ENCODE data around the gene CLMN. TPM values are rescaled to one million over a fixed set of nuclear protein-coding genes. Genes with fewer than 3 reads are reported as not detected.

The CLMN gene
- total and polyA plus RNA-seq, 9 of the 15 experiments (the other 6 are each of a cell fraction or from before 2014, with no cell fraction given): 0.01 to 0.18 (median 0.07) TPM; not detected in 4

DNA sequence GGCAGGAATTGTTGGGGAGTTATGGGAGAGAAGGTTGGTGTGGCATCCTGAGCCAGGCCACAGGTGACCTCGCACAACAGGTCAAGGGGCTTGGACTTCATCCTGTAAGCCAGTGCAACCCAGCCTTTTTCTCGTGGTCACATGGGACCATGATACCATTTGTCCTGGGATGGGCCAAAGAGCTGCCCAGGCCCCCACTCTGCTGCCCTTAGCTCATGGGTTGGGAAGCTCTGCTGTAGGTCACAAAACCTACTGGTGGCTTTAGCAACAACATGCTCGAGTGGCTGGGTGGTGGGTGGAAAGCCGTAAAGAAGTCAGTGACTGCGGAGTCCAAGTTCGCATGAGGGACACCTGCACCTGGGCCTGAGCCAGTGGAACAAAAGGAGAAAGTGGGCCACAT is 4.6 kb downstream of the CLMN start:
- H3K79me2 ChIP-seq (ENCODE audit: control insufficient read depth, insufficient read depth, low read length): no peaks in the 10 kb centered on the region
- H3K36me3 ChIP-seq (ENCODE audit: control insufficient read depth, insufficient read depth, low read length): no peaks in the 10 kb centered on the region
- in situ Hi-C loops (cut with MboI) (no loop called here), intact Hi-C loops (cut with micrococcal nuclease) (no loop called here)
- H3K9ac ChIP-seq (ENCODE audit: insufficient read depth in 1 of 2, low read depth in 2 of 2, low read length in 2 of 2): no peak overlapping the region
- no peak overlapping the region for H3K27ac ChIP-seq (ENCODE audit: extremely low read depth, low read depth, low read length)
- FAIRE-seq (no peak), DNase-seq (ENCODE audit: extremely low read depth in 1 of 4, low spot score in 3 of 4) (no peak), ATAC-seq (no peak)
- ChIA-PET POLR2A (no interaction called here), CTCF (ENCODE audit: low intra/inter-chr PET ratio) (no interaction called here)
- no peak overlapping the region for H3K4me2 ChIP-seq (ENCODE audit: insufficient read depth, low read length)
- H2AFZ ChIP-seq (ENCODE audit: low read depth, low read length): no peak overlapping the region
- no peaks in the 10 kb centered on the region for H3K9me1 ChIP-seq (ENCODE audit: control insufficient read depth, insufficient read depth, low read length)
- H4K20me1 ChIP-seq (replicated peaks; ENCODE audit: control insufficient read depth, insufficient read depth, low read length): no peaks in the 10 kb centered on the region
- H3K4me3 ChIP-seq: no peak overlapping the region
- H3K4me1 ChIP-seq (replicated peaks in 1 of 2; ENCODE audit: control insufficient read depth in 2 of 2, insufficient read depth in 2 of 2, low read length in 2 of 2): peaks cover 0 to 10% of the 10 kb centered on the region in 2 experiments; a peak in 2 of 5 replicates
- no peaks in the 10 kb centered on the region for H3K9me3 ChIP-seq (replicated peaks; ENCODE audit: control insufficient read depth, insufficient read depth, low read depth, low read length)
- TF ChIP-seq ZNF445 (CRISPR knock-in tag; IDR thresholded peaks at IDR 0.05; ENCODE audit: low read depth) (no peak), ZNF707 (CRISPR knock-in tag; conservative IDR thresholded peaks at IDR 0.05) (no peak), KAT2B (IDR thresholded peaks at IDR 0.05; ENCODE audit: low read depth, low read length) (no peak), RFX1 (IDR thresholded peaks at IDR 0.05) (no peak), CHD1 (IDR thresholded peaks at IDR 0.05; ENCODE audit: low read length) (no peak), ARNT (IDR thresholded peaks at IDR 0.05) (no peak), IRF2 (CRISPR knock-in tag; IDR thresholded peaks at IDR 0.05) (no peak), ARID1B (IDR thresholded peaks at IDR 0.05) (no peak), SIRT6 (IDR thresholded peaks at IDR 0.05; ENCODE audit: low read depth, low read length) (no peak), PYGO2 (tag; IDR thresholded peaks at IDR 0.05) (no peak), TAL1 (IDR thresholded peaks at IDR 0.05) (no peak)
- TF ChIP-seq, protein P1, sequence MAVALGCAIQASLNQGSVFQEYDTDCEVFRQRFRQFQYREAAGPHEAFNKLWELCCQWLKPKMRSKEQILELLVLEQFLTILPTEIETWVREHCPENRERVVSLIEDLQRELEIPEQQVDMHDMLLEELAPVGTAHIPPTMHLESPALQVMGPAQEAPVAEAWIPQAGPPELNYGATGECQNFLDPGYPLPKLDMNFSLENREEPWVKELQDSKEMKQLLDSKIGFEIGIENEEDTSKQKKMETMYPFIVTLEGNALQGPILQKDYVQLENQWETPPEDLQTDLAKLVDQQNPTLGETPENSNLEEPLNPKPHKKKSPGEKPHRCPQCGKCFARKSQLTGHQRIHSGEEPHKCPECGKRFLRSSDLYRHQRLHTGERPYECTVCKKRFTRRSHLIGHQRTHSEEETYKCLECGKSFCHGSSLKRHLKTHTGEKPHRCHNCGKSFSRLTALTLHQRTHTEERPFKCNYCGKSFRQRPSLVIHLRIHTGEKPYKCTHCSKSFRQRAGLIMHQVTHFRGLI (CRISPR knock-in tag; IDR thresholded peaks at IDR 0.05): no peak
- TF ChIP-seq, protein P2, sequence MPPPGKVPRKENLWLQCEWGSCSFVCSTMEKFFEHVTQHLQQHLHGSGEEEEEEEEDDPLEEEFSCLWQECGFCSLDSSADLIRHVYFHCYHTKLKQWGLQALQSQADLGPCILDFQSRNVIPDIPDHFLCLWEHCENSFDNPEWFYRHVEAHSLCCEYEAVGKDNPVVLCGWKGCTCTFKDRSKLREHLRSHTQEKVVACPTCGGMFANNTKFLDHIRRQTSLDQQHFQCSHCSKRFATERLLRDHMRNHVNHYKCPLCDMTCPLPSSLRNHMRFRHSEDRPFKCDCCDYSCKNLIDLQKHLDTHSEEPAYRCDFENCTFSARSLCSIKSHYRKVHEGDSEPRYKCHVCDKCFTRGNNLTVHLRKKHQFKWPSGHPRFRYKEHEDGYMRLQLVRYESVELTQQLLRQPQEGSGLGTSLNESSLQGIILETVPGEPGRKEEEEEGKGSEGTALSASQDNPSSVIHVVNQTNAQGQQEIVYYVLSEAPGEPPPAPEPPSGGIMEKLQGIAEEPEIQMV (tag; conservative IDR thresholded peaks at IDR 0.05; ENCODE audit: low read depth): no peak
- TF ChIP-seq, protein P3, sequence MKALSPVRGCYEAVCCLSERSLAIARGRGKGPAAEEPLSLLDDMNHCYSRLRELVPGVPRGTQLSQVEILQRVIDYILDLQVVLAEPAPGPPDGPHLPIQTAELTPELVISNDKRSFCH (CRISPR knock-in tag; IDR thresholded peaks at IDR 0.05): no peak
- TF ChIP-seq, protein P3 (tag; IDR thresholded peaks at IDR 0.05): no peak
- WGBS (ENCODE audit: insufficient coverage, low coverage, missing lambda C conversion rate): 0% methylated on average over 6 of the region's 6 CpGs
- BruUV-seq (replicated peaks): no TSS peak
- H3K27me3 ChIP-seq (ENCODE audit: control insufficient read depth in 2 of 2, insufficient read depth in 2 of 2, low read length in 2 of 2): peaks cover 0 to 52% of the 10 kb centered on the region in 2 experiments; a peak in 3 of 5 replicates

All from K562 (cell line).